Smooth muscle cell of the brain vasculature (primary cell): ENCODE results near the gene NUBPL.
"Not testable (repeated sequence)": the region's sequence is repeated elsewhere in the genome, so short reads cannot be mapped to it uniquely, and the experiment has no call there.

Experiments used
- DNase-seq: peaks from one replicate; pipeline ENCODE4 v3.0.0-alpha.2; 2012; ENCODE audit warnings: low read depth, low spot score

Gene NUBPL

DNA sequence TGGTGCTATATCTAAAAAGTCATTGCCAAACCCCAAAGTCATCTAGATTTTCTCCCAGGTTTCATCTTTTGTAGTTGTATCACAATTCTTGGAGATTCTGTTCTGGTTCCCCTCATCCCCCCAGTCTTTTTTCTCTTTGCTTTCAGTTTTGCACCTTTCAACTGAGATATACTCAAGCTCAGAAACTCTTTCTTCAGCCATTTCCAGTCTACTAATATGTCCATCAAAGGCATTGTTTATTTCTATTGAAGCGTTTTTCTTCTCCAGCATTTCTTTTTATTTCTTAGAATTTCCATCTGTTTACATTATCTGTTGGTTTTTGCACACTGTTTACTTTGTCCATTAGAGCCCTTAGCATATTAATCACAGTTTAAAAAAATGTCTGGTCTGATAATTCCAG lies 179.5 kb downstream of the NUBPL start:
- no peak for DNase-seq

DNA sequence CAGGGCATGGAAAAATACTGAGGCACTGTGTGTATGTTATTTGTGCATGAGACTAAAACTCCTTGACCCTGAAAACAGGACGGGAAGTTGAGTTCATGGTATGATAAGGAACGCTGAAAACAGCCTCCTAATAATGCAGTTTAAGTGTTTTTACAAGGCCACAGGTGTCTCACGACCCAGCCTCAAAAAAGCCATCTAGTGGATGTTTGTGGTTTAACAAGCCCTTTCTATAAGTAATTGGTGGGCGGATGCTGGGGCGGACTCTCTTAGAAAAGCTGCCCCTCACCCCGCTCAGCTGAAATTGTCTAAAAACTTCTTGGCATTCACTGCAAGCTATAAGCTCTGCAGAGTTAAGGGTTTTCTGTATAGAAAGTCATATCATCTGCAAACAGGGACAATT lies 184.5 kb downstream of the NUBPL start:
- DNase-seq, result no peak

DNA sequence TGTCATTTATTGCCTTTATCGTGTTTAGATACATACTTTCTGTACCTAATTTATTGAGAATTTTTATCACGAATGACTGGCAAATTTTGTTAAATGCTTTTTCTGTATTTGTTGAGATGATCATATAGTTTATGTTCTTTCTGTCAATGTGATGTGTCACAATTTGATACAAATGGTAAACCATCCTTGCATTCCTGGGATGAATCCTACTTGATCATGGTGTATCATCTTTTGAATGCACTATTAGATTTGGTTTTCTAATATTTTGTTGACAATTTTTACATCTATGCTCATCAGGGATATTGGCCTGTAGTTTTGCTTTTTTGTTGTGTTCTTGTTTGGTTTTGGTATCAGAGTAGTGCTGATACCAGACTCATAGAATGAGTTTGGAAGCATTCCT lies 185.1 kb downstream of the NUBPL start:
- DNase-seq, result no peak

DNA sequence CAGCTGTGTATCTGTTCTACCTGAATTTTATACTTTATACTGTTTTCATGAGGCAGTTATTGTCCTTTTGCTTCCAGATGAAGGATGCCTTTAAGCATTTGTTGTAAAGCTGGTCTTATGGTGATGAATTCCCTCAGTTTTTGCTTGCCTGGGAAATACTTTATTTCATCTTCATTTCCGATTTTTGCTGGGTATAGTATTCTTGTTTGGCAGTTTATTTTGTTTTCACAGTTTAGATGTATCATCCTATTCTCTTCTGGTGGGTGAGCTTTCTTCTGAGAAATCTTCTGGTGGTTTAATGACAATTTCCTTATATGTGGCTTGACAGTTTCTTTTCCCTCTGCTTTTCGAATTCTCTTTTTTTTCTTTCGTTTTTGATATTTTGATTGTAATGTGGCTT lies 188.1 kb downstream of the NUBPL start:
- no peak for DNase-seq

DNA sequence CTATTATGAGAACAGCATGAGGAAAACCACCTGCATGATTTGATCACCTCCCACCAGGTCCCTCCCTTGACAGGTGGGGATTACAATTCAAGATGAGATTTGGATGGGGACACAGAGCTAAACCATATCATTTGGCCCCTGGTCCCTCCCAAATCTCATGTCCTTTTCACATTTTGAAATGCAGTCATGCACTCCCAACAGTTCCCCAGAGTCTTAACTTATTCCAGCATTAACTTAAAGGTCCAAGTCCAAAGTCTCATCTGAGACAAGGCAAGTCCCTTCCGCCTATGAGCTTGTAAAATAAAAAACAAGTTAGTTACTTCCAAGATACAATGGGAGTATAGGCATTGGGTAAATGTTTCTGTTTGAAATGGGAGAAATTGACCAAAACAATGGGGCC lies 189.8 kb downstream of the NUBPL start:
- DNase-seq, result not testable (repeated sequence)

DNA sequence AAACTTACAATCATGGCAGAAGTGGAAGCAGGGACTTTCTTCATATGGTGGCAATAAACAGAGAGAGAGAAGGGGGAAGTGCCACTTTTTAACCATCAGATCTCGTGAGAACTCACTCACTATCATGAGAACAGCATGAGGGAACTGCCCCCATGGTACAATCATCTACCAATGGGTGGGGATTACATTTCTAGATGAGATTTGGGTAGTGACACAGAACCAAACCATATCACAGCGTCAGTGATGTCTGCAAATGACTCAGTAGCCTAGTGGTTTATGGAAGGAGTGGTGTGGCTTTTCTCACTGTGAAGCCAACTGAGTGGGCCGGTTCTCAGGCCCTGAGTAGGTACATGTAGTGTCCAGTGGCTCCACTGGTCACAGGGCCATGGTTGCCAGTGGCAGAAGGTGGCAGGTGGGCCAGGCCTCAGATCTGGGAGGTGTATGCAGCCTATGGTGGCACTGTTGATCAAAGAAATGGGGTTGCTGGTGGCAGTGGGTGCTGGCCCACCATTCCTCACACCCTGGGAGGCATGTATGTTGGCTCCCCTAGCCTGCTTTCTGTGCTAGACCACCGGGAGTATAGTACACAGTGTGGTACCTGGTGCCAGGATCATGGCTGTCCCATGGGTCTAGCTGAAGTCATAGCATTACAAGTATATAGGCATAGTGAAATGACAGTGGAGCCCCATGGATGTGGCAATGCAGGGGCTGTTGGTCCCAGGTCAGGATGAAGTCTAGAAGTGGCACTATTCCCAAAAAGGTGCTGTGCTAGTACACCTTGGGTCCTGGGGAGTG lies 191.9 kb downstream of the NUBPL start:
- DNase-seq, result no peak

DNA sequence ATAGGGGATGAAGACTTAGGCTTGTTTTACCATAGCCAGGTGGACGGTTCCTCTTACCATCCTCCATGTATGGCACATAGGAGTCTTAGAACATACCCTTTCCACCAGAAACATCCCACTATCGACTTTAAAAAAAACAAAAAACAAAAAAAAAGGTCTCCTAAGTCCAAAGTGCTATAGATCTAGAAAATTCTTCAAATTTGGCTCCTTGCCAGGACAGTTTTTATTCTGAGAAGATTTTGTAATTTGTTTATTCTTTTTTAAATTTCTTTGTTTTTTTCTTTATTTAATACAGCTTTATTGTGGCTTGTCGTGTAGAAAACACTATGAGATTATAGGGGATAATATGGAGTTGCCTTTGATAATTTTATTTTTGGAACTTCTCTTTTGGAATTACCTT lies 197.7 kb downstream of the NUBPL start:
- DNase-seq, result no peak

DNA sequence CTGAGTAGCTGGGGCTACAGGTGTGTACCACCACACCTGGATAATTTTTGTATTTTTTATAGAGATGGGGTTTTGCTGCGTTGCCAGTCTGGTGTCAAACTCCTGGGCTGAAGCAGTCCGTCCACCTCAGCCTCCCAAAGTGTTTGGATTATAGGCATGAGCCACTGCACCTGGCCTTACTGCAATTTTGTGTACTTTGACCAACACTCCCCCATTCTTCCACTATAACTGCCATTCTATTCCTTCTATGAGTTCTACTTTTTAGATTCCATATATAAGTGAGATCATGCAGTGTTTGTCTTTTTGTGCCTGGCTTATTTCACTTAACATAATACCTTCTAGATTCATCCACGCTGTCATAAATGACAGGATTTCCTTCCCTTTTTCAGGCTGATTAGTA lies 199.1 kb downstream of the NUBPL start:
- no peak for DNase-seq

DNA sequence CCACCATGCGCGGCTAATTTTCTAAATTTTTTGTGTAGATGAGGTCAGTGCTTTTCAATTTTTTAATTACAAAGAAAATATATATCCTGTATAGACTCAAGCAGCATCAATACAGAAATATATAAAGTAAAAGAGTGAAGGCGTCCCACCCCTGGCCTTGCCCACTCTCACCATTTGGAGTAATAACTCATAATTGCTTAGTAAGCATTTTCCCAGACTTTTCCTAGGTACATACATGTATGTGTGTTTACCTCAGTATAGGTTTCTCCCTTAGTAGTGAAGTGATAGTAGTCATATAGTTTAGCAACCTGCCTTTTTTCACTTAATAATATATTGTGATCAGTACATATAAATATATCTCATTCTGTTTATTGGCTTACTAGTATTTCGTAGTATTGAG lies 200.1 kb downstream of the NUBPL start:
- DNase-seq, result no peak

DNA sequence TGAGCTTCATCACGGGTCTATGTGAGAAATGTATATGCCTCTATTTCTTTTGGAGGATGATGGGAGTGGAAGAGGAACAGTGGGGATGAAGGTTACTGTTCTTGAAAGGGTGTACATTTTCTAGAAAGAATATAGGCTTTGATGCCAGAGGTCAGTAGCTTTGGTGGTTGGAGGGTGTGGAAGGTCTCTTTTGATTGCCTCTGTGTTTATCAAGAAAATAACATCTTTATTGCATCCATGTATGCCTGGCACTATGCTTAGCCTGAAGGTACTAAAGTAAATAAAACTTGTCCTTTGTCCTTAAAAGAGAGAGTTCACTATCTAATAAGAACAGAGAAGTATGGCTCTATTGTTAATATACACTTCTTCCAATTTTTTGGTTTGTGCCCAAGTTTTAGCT lies 201.8 kb downstream of the NUBPL start:
- no peak for DNase-seq

DNA sequence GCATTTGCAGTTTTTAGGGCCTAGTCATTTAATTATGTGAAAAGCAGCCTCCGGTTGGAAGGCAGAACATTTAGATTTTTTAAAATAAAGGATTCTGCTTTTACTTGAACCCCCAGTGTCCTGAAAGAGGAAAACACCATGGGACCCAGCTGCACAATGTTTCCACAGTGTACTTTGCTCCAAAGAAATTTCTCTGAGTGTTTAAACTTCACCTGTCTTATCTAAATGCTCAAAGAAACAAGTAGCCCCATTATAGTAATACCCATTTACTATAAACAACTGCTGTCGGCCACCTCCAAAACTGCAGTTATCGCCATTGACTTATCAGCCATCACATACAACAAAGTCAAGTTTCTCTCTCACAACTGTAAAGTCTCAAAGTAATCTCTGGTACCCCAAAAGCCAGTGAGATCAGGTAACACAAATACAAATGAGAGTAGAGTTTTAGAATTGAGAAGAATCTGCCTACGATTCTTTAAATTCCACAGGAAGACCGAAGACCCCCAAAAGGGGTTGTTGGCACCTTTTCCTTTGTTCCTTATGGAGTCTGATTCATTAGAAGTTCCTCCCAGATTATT lies 205.2 kb downstream of the NUBPL start:
- DNase-seq, result no peak

DNA sequence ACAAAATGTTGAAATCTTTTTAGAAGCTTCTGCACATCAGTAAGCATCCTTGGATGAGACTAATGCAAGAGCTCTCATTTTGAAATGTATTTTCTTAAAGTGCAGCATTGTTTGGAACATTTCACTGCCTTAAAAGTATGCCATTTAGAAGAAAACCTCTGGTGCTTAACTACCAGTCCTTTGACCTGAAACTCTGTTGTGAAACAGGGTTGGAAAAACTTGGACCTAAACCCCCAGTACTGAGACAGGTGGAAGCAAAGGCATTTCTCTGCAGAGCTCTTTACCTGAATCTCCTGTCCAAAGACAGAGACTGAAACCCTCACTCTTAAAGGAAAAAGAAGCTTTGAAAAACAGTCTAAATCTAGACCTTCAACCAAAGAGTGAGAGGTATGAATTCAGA lies 207.2 kb downstream of the NUBPL start:
- no peak for DNase-seq

DNA sequence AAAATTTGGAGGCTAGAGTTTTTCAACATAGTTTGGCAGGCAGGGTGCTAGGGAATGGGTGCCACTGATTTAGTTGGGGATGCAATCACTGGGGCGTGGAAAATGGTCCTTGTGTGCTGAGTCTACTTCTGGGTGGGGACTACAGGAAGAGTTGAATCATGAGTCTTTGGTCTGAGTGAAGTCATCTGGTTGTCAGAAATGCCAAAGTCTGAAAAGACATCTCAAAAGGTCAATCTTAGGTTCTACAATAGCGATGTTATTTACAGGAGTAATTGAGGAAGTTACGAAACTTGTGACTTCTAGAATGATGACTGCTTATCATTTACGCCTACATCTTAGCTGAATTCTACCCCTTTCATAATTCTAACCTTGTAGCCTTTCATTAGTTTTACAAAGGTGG lies 209.1 kb downstream of the NUBPL start:
- no peak for DNase-seq

DNA sequence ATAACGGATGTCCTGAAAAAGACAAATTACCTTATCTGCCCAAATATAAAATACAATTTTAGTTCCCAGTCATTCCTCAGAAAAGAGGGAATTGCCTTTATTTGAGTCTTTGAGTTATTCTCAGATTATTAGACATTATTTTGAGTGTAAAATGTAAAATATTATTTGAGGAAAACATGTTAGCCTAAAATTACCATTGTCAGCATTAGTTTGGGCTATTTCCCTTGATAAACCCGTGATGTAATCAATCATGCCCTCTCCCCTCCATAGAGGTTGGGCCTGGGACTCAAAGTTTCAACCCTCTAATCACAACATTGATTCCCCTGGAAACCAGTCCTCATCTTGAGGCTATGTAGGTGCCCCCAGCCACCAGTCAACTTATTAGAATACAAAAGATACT lies 213.4 kb downstream of the NUBPL start:
- no peak for DNase-seq

DNA sequence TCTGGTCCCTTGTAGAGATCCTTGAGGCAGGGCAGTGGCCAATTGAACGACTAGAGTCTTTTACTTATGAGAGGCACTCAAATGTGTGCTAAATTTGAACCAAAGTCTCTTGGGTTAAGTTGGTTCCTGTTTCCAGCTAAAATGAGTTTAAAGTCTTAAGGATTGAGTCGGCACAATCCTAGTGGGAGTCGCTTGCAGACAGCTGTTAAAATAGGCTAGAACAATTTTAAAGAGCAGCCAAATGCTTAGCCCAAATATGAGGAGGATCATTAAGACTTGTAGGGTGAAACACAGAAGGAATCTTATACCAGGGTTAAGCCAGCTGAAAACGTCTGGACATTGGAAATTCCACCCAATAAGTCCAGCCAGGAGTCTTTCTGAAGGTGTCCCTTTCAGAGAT lies 216.1 kb downstream of the NUBPL start:
- no peak for DNase-seq

DNA sequence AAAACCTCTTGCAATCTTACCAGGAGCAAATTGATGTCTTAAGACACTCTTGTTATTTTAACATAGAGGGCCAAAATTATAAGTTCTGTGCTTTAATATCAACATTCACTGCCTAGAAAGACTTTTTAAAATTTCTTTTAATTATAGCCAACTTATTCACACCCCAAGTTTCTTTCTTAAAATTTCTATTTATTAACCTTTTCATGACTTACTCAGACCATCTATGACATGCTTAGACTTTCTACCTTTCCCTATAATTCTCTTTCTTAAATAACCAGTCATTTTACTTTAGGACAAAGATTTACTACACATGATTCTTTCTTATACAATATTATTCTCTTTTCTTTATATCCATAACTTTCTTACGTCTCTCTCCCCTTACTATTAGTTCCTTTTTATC lies 220.4 kb downstream of the NUBPL start:
- no peak for DNase-seq

DNA sequence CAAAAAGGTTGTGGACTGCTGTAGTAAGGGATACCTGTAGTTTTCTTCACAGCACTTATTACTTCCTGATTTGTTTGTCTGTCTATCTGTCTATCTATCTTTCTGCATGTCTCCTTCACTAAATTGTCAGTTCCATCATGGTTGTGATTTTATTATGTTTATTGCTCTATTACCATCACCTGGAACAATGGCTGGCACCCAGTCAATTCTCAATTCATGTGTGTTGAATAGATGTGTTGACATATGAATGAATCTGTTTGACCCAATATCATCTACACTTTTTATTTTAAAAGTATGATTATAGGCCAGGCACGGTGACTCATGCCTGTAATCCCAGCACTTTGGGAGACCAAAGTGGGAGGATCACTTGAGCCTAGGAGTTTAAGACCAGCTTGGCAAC lies 224.4 kb downstream of the NUBPL start:
- DNase-seq, result no peak

DNA sequence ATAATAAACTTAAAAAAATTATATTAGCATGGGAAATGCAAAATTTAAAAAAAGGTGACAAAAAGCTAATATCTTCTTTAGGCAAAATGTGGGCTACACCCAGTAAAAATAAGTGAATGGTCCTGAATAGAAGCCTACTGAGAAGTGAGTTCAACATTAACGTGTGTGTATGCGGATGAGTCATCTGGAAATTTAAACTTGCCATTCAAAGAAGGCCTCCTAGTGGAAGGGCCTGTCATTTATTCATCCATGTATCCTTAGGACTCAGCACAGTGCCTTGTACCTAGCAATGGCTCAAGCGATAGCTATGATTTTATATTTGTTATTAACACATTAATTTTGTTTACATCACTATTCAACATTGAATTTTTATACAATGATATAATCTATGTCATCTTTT lies 226.2 kb downstream of the NUBPL start:
- no peak for DNase-seq

DNA sequence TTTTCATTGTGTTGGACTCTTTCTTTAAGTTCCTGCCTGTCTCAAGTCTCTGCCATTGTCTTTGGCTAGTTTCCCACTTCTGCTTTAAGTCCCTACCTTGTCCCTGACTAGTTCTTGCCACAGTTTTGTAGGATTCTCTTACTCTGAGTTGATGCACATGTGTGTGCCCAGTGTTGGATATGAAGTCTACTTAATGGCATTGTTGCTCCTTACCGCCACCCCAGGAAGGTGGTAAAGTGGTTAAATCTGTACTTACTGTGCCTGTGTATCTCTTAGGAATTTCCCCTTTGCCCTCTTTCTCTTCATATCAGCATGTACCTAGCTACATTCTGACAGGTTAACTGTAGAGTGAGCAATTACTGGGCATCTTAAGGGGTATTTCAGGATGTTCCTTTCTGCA lies 227.1 kb downstream of the NUBPL start:
- DNase-seq, result no peak

DNA sequence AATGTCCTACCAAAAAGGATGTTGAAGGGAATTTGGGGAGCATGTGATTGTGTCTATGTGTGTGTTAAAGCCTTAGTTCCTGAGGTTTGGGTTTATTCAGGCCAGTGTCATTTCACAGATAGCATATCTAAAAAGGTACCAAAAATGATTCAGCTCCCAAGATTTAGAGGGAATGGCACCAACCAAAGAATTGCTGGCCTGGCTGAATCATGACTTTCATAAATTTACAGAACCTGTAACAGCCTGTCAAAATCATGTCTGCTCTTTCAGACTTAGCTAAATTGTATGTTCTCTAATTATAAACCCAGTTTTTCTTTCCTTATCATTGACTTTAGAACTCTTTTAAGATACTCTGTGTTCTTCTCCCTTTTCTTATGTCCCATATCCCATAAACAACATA lies 231.5 kb downstream of the NUBPL start:
- DNase-seq, result no peak

DNA sequence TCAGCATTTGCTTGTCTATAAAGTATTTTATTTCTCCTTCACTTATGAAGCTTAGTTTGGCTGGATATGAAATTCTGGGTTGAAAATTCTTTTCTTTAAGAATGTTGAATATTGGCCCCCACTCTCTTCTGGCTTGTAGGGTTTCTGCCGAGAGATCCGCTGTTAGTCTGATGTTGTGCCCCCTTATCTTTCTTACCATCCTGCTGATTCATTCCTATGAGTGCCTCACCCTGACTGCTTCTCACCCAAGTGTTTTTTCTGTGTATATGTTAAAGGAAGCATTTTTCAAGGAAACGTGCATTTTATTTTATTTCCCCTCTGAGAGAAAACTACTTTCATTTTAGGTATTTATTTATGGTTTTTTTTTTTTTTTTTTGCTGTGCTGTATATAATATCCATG lies 236.7 kb downstream of the NUBPL start:
- not testable (repeated sequence) for DNase-seq

DNA sequence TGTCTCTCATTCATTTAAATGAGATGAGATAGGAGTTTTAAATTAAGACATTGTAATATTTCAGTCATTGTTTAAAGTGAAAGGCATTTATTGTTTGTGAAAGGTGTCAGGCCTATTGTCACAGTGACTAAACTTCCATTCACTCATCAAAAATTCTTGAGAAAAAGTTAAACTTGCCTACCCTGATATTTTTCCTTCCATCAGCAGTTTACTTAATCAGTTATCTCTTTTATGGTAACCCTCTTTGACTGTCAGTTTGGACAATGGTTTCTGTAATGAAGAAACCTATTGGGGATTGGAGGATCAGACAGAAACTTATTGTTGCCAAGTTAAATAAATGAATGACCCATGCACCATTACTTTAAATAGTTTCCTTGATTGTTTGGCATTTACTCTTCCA lies 241.6 kb downstream of the NUBPL start:
- DNase-seq, result no peak

DNA sequence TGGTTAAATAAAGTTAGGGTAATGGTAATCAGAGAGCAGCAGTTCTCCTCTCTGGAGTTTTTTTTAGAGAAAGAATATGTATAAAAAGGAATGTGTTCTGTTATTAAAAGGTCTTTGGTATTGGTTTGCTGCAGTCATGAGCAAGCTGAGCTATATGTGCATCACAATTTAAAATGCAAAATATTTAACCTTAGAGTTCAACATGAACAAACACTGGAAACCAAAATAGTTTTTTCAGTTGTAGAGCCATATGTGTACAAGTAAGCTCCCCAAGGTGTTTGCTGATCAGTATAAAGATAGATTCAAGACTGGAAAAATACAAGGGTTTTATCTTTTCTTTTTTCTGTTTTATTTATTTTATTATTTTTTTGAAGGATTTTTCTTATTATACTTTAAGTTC lies 245.0 kb downstream of the NUBPL start:
- DNase-seq, result no peak
